PC-9 (cell line): ENCODE results near the gene IL20.

Experiments used
- EZH2 ChIP-seq: fragments of 200-600 bp; sonication (generic); IDR thresholded peaks from 2 replicates; pipeline ENCODE4 v1.8.0; 2017; ENCODE audit warnings: antibody characterized with exemption, low read depth
- TF ChIP-seq, protein P1 (sequence below): fragments of 200-600 bp; sonication (generic); conservative IDR thresholded peaks from 2 replicates; pipeline ENCODE4 v1.6.1; 2017; ENCODE audit warnings: mixed run types, antibody characterized with exemption, mild to moderate bottlenecking, moderate library complexity

DNA sequence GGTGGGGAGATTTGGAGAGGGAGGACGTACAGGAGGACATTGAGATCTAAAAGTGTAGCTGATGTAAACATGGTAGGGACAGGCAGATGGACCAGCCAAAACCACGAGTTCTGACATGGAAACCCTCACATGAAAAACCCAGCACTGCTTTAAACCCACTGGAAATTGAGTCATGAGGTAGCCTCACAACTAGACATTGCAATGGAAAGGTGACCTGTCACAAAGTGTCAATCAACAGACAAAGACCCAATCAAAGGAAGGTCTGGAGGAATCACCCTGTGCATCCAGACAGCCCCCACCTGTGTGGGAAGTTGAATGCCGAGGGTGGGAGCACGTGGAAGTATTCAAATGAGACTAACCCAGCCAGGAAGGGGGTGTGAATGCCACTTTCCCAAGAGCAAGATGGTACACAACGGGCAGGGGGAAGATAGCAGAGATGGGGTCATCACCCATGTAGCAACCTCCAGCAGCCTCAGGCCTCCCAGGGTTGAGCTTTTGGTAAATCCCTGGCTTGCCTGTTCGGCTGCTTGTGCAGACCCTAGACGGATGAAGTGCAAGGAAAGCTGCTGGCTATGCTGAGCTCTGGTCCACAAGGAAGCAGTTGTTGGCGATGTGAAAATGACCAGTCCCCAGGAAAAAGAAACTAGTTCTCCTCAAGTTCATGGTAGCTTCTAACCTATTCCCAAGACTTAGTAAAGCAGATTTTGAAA, 50.7 kb downstream of the IL20 start:
- TF ChIP-seq, protein P1, sequence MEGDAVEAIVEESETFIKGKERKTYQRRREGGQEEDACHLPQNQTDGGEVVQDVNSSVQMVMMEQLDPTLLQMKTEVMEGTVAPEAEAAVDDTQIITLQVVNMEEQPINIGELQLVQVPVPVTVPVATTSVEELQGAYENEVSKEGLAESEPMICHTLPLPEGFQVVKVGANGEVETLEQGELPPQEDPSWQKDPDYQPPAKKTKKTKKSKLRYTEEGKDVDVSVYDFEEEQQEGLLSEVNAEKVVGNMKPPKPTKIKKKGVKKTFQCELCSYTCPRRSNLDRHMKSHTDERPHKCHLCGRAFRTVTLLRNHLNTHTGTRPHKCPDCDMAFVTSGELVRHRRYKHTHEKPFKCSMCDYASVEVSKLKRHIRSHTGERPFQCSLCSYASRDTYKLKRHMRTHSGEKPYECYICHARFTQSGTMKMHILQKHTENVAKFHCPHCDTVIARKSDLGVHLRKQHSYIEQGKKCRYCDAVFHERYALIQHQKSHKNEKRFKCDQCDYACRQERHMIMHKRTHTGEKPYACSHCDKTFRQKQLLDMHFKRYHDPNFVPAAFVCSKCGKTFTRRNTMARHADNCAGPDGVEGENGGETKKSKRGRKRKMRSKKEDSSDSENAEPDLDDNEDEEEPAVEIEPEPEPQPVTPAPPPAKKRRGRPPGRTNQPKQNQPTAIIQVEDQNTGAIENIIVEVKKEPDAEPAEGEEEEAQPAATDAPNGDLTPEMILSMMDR, result no peak
- no peak for TF ChIP-seq EZH2
